Pulmonary artery endothelial cell (primary cell): ENCODE results near the gene TMEM52. TPM values are rescaled to one million over a fixed set of nuclear protein-coding genes. Genes with fewer than 3 reads are reported as not detected.

Experiments used
- DNase-seq: peaks from one replicate; pipeline ENCODE4 v3.0.0-alpha.2; 2011; ENCODE audit warnings: low read depth, low spot score
- total RNA-seq: library from RNA; depleted of rRNA; stranded (reverse); fragments of >200 nt; gene quantifications from 2 replicates; pipeline ENCODE4 v1.2.3, GENCODE V29; 2014

TMEM52 gene
- total RNA-seq, 1 donor from 2014 or later, result 0.26 TPM

DNA sequence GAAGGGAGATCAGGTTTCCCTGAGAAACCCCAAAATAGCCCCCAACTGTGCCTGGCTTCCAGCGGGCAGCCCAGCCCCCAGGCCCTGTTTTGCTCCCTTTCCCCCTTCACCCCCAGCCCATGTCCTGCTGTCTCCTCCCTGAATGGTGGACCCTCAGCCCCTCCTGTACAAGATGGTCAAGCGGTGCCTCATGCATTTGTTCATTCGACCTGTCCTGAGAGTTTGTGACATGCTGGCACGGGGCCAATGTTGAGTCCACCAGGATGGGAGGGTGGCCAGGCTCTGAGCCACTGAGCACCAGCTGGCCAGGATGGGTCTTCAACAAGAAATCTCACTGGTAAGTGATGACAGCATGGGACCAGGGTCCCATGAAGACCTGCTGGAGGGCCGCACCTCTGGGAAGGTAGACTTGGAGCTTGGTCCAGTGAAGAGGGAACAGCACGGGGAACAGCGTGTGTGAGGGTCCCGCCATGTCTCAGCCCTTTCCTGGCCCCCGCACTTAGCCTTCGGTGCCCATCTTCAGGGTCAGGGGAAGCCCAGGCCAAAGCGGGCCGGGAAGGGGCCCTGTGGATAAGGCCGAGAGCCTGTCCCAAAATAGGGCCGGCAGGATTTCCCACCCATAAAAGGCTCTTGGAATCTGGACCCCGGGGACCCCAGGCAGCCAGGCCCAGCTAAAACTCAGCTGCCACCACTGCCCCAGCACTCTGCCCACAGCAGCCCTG is 3.9 kb downstream of the TMEM52 start, which contains the start of gene CALML6:
CALML6 (plus strand) TSS at position 290 of the 722 bp plus-strand sequence; CDS start at position 311, 21 bp downstream.
- DNase-seq, result no peak

DNA sequence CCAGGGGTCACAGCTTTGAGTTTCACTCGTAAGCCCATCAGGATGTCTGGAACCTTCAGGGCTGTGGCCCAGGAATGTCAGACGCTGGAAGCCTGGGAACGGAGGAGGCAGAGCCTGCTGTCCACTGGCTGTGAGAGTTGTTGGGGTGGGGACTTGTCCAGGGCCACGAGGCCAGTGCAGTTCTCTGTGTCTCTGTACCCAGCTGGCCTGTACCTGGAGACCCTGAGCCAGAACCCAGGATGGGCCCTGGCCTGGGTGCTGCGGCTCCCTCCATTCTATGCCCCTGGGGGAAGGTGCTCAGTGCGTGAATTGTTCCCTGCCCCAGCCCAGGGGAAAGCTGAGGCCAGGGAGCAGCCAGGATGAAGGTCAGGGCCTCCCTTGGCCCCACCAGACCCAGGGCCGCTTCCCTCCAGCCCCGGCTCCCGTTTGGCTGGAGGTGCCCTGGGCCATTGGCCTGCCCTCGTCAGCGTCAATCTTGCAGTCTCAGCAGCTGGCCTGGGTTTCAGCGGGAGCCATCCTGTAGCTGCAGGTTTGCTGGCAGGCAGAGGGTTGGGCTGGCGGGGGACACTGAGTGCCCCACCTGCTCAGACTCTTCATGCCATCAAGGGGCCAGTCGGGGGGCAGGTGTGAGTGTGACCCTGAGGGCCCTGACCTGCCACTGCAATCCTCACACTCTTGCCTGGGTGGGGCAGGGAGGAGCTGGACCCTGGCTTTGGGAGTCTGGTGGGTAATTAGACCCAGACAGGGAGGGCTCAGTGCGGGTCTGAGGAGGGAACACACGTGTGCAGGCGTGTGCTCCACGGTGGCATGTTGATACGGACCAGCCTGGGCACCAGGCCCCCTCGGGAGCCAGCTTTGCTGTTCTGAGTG is 4.7 kb downstream of the TMEM52 start:
- DNase-seq, result no peak

DNA sequence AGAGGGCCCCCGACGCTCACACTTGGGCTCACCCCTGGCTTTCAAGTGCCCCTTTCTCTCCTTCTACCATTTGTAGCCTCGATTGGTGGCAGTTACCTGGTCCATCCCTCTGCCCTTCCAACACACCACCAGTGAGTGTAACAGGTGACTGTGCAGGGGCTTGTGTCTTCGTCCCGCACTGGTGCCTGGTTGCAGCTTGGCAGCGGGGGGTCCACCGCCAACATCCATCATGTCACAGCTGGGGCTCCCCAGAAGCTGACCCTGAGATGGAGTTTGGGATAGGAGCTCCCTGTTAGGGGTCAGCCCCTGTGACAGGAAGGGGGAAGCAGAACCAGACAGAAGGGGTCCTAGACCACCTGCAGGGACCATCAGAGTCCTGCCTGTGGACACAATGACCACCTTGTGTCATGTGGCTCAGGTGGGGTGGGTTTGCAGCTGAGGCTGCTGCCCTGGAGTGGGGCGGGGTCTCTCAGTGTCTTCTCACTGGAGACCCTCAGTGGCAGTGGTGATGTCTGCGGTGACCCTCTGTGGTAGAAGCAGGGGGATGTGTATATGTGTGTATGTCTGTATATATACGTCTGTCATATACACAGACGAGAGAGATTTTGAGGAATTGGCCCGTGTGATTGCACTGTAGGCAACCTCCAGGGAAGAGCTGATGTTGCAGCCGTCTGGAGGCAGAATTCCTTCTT is 7.6 kb downstream of the TMEM52 start:
- DNase-seq, result no peak

DNA sequence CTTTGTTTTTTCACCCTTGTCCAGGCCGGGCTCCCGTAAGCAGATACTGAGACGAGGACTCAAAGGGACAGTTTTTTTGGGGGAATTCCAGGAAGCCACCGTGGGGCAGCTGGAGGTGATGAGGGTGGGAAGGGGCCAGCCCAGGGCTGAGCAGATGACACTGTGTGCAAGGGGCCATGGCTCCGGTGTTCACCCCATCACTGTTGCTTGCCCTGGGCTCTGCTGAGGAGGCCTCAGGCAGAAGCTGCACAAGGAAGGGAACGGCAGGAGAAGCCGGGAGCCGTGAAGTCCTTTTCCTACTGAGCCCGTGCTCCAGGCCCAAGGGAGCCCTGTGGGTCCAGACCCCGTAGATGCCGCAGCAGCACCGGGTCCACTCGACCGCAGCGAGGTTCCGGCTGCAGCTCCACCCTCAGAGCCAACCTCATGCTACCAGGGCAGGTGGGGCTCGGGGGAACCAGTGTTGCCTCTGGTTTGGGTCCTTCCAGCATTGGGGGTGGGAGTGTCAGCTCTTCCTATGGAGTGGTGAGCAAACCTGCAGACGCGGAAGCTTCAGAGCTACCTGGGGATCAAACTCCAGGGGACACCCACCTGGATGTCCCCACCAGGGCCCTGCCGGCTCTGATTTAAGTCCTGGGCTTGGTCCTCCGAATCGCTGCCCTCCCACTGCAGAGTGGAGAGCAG is 8.3 kb downstream of the TMEM52 start:
- DNase-seq, result no peak

DNA sequence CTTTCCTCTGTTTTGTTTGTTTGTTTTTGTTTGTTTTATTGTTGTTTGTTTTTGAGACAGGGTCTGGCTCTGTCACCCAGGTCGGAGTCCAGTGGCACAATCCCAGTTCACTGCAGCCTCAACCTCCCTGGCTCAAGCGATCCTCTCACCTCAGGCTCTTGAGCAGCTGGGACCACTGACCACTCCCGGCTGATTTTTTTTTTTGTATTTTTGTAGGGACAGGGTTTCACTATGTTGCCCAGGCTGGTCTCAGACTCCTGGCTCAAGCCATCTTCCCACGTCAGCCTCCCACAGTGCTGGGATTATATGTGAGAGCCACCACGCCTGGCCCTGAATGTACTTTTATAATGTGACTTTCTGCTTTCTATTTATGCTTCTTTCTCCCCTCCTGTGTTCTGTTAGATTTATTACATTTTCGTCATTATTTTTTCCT is 9.0 kb downstream of the TMEM52 start:
- DNase-seq, result no peak

DNA sequence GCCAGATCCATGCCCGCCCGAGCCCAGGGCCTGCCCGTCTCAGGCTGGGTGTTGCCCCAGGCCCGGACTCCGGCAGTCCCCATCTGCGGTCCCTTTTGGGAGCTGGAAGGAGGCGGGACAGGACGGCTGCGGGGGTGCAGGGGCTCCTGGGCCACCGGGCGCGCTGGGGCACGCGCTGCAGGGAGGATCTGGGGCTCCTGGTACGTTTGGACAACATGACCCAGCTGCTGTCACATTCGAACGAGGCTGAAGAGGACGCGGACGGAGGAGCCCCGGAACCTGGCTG is 10.6 kb downstream of the TMEM52 start:
- DNase-seq, result no peak

DNA sequence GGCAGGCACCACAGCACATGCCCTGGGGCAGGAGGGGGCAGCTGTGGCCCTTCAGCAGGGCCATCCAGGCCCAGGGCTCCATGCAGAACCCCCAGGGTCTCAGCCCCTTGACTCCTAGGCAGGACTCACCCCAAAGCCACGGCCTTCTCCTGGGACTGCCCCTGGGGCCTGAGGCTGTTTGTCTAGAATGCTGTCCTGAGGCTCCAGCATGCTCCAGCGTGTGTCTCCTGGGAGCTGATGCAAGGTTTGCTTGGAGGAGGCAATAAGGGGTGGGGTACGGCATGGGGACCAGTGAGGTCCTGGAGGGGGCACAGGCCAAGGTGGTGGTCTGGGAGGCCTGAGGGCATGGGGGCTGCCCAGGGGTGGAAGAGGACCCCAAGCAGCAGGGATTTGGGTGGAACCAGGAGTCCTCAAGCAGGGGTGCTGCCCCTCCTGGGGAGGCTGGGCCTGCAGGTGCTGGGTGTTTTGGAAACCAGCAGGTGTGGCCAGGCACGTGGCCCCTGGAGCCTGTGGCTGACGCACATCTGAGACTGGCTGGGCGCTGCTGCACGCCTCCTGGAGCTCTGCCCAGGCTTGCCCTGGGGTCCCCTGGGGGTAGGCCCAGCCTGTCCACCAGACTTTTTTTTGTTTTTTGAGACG is 11.9 kb downstream of the TMEM52 start:
- DNase-seq, result no peak

DNA sequence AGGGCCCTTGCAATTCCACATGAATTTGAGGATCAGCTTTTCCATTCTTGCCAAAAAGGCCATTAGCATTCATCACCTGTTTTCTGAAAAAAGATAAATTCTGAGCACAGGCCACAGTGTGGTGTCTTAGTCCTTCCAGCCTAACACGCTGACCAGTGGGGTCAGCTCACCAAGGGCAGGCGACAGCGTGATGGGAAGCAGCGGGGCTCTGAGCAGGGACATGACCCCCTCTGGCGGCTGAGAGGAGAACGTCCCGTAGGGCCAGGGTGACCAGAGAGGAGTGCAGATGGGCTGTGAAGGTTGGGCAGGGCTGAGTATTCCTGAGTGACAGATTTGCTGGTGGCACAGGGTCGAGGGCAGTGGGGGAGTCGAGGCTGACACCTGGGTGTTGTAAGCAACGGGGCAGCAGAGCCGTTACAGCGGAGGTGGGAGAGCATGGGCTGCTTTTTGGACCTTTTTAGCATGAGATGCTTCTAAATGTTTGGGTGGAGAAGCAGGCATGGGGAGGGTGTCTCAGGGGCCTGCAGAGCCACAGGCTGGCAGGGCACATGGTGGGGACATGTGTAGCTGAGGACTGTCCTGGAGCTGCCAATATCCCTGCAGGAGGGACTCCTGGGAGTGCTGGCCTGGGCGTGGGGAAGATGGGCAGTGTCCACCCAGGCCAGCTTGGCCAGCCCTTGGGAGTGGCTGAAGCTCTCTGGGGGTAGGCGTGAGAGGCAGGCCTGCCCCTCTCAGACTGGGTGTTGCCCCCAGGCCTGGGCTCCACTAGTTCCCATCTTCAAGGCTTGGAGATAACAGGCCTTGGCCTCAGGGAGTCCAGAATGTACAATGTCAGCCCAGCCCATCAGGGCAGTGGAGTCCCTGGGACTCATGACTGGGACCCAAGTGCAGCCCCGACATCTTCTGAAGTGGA is 12.6 kb downstream of the TMEM52 start:
- DNase-seq, result peak; percentile 46

DNA sequence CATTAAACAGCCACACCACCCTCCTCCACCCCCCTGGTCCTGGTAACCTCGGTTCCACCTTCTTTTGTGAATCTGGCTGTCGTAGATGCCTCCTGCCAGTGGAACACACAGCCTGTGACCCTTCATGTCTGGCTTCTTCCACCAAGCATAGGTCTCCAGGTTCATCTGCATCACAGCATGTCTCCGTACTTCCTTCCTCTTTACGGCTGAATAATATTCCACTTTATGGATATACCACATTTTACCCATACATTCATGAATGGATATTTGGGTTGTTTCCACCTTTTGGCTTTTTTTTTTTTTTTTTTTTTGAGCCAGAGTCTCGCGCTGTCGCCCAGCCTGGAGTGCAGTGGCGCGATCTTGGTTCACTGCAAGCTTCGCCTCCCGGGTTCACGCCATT is 15.9 kb downstream of the TMEM52 start:
- DNase-seq, result no peak

DNA sequence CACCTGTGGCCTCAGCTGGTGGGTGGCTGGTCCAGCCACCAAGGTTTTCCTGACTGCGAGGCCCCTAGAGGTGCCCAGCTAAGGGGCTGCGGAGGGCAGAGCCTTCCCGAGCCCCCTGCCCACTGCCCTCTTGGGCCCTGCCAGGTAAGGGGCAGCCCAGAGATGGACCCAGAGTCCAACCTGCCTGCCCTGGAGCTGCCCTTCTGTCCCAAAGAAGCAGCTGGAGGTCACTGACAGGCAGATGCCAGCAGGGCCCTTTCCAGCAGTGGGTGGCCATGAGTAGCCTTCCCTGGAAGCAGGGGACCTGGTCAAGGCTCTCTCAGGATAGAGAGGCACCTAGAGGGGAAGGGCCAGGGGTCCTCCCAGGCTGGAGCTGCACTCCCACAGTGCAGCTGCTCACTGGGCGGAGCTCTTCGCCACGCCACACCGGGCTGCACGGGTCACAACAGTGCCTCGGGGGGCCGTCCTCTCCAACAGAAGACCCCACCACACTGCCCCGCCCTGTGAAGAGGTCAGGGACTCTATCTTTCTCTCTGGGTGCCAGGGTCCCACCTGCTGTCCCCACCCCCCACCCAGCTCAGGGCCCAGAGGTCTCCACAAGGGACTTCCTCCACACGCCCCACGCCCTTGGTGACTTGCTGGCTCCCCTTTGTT is 17.3 kb downstream of the TMEM52 start:
- no peak for DNase-seq

DNA sequence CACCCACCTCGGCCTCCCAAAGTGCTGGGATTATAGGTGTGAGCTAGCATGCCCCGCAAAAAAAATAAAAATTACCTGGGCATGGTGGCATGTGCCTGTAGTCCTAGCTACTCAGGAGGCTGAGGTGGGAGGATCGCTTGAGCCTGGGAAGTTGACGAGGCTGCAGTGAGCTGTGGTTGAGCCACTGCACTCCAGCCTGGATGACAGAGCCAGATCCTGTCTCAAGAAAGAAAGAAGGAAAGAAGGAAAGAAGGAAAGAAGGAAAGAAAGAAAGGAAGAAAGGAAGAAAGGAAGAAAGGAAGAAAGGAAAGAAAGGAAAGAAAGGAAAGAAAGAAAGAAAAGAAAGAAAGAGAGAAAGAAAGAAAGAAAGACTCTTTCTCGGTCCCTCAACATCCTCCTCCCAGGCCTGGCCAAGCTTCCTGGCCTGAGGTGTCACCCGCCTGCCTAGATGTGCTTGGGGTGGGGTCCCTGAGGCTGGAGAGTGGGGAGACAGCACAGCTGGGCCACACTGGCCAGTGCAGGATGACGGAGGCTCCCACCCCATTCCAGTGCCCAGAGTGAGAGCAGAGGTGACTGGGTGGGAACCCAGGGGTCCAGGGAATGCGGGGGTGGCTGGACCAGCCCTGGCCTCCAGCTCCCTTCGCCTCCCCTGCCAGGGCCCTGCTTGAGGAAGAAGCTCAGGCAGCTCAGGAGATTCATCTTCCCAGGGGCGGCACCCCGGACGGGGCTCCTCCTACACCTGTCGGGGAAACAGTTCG is 18.0 kb downstream of the TMEM52 start:
- no peak for DNase-seq

DNA sequence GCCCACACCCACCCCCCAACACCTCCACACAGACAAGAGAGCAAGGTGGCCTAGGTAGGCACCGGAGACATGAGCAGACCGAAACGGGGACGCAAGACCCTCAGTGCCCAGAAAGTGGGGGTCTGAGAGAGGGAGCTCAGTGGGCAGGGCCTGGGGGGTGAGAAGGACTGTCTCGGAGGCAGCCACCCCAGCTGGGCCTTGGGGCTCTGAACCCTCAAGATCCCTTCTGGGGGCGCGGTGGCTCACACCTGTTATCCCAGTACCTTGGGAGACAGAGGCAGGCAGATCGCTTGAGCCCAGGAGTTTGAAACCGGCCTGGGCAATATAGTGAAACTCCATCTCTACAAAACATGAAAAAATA is 19.1 kb downstream of the TMEM52 start:
- DNase-seq, result no peak

DNA sequence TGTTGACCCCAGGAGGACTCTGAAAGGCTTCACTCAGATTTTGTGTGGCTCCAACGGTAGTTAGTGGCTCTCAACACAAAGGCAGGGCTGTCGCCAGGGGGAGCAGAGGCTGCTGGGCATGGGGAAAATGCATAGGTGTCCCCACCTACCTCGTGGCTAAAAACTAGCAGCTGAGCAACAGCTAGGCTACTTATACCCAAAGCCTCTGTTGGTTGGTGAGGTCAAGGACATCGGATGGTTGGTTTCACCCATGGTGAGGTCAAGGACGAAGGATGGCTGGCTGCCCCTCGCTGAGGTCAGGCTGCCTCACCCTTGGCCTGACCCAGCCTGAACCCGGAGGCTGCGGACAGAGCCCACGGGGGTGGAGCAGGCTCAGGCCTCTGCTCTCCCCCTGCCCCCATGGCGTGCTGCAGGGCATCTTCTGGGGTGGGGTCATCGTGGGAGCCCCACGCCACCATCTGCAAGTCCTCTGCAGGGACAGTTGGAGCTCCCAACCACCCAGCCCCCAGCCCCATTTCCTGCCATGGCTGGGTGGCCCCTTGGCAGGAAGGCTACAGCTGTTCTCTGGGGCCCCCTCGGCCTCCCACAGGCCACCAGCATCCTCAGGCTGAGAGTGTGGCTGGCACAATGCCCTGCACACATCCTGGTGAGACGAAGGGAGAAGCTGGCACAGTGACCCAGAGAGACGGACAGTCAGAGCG is 19.7 kb downstream of the TMEM52 start:
- DNase-seq, result no peak

DNA sequence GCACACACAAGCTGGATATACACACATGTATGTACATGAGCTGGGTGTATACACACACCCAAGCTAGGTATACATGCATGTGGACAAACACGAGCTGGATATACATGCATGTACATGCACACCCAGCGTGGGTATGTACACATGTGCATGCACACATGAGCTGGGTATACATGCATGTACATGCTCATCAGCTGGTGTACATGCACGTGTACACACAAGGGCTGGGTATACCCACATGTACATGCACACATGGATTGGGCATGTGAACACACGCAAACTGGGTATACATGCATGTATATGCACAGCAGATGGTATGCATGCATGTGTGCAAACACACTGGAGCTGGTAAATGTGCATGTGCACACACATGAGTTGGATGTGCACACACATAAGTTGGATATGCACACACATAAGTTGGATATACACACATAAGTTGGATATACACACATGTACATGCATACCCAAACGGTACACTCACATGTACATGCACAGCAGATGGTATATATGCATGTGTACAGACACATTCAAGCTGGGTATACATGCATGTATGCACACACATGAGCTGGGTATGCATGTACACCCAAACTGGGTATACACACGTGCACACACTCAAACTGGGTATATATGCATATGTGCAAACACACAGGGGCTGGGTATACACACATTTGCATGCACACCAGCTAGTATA is 20.7 kb downstream of the TMEM52 start:
- no peak for DNase-seq

DNA sequence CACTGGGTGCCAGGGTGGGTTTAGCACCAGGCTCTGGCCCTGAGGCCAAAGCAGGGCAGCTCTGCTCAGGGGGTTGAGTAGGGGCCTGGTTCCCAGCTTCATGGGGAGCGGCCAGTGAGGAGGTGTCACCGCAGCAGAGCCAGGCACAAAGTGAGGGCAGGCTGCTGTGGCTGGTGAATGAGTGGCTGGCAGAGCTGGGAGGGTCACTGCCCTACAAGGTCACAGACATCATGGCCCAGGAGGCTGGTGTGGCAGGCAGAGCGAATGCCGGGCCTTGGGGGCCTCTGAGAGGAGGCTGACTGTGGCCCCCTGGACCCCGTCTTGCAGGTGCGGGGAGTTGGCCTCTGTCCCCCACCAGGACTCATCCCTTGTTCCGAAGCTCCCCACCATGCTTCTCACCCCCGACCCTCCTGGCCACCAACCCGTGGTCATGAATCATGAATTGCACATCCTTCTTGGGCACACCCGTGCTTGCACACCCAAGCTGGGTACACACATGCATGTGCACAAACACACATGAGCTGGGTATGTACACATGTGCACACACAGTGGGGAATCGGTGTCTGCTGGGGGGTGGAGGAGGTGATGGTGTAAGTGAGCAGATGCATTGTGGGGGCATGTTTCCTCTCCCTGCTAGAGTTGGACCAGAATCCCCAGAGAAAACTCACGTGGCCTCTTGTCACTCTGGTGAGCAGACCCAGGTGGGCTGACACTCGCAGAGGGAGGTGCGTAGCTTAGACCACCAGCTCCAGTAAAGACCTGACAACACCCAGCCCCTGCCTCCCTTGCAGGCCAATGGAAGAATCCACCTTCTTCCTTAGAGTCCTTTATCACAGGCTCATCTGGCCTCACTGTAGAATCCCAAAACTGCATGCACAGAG is 23.4 kb downstream of the TMEM52 start:
- no peak for DNase-seq

DNA sequence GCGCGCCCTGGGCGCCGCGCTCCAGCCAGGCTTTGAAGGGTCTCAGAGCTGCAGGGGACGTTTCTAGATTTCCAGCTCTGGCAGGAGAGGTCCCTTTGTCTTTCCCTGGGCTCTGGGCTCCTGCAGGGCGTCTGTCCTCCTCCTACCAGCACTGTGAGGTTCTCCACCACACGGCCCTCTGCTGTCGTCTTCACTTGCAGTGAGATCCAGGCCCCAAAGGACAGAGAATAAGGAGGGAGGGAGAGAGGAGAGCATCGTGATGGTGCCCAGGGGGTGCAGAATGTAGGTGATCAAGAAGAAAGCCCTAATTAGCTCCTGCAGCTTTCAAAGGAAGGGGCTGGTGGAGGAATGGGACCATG is 24.0 kb downstream of the TMEM52 start:
- no peak for DNase-seq
